ENCODE measurements around the gene DNTTIP2.

GRCh38 chr1:93827128-93827527, 51.9 kb downstream of the DNTTIP2 start:
- no peak for TF ChIP-seq CTCF (IDR thresholded peaks at IDR 0.05)
- no peak for TF ChIP-seq POLR2A (IDR thresholded peaks at IDR 0.05)

All from Peyer's patch (tissue), 4 donors.